Neutrophil (primary cell): ENCODE results near the gene ACADVL.

ENCODE experiments used
- H3K27ac ChIP-seq: fragments of 200-600 bp; sonication (generic); 2 replicates; pipeline ENCODE4 v1.5.1; 2016; ENCODE audit warnings: mild to moderate bottlenecking, moderate library complexity
- H3K27me3 ChIP-seq: fragments of 200-600 bp; sonication (generic); 2 replicates; pipeline ENCODE4 v1.6.0; 2016; ENCODE audit warnings: mild to moderate bottlenecking
- H3K36me3 ChIP-seq: fragments of 200-600 bp; sonication (generic); 2 replicates; pipeline ENCODE4 v1.5.1; 2017
- H3K4me1 ChIP-seq, 2 experiments: fragments of 200-600 bp in 1 of 2; sonication (generic) in 1 of 2; 1 replicate in 1 of 2; 2 replicates in 1 of 2; pipeline versions ENCODE4 v1.5.1 to v1.6.1; 2013 to 2016; ENCODE audit warnings: low read depth in 1 of 2, low read length in 1 of 2, mild to moderate bottlenecking in 1 of 2, moderate library complexity in 1 of 2; ENCODE audit not compliant: control insufficient read depth in 1 of 2, insufficient read depth in 1 of 2
- H3K4me3 ChIP-seq, 2 experiments: fragments of 200-600 bp in 1 of 2; sonication (generic) in 1 of 2; 1 replicate in 1 of 2; 2 replicates in 1 of 2; pipeline ENCODE4 v1.5.1; 2013 to 2016; ENCODE audit warnings: low read depth in 1 of 2, low read length in 1 of 2, mild to moderate bottlenecking in 1 of 2, moderate library complexity in 1 of 2
- H3K9me3 ChIP-seq: fragments of 200-600 bp; sonication (generic); 2 replicates; pipeline ENCODE4 v1.5.1; 2016
- TF ChIP-seq, protein P1 (sequence below): fragments of 200-600 bp; sonication (generic); IDR thresholded peaks from 2 replicates; pipeline ENCODE4 v1.5.1; 2016; ENCODE audit warnings: antibody characterized with exemption

Gene ACADVL

DNA sequence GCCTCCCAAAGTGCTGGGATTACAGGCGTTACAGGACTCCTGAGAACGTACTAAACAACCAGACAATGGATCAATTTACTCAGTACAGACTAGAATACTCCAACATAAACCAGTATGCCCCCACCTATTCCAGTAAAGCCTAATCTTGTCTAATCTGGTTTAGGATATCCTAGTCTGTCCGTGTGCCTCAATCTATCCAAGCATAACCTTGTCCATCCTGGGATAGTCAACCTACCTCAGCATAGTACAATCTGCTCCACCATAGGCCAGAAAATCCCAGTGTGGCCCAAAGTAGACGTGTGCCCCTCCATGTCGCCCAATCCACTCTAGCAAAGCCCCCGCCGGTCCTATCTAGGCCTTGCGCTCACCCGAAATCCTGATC lies 14.0 kb downstream of the ACADVL start:
- peaks cover 40% of the 10 kb centered on the region for H3K36me3 ChIP-seq
- TF ChIP-seq, protein P1, sequence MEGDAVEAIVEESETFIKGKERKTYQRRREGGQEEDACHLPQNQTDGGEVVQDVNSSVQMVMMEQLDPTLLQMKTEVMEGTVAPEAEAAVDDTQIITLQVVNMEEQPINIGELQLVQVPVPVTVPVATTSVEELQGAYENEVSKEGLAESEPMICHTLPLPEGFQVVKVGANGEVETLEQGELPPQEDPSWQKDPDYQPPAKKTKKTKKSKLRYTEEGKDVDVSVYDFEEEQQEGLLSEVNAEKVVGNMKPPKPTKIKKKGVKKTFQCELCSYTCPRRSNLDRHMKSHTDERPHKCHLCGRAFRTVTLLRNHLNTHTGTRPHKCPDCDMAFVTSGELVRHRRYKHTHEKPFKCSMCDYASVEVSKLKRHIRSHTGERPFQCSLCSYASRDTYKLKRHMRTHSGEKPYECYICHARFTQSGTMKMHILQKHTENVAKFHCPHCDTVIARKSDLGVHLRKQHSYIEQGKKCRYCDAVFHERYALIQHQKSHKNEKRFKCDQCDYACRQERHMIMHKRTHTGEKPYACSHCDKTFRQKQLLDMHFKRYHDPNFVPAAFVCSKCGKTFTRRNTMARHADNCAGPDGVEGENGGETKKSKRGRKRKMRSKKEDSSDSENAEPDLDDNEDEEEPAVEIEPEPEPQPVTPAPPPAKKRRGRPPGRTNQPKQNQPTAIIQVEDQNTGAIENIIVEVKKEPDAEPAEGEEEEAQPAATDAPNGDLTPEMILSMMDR: no peak
- H3K9me3 ChIP-seq: no peaks in the 10 kb centered on the region
- peaks cover 41 to 42% of the 10 kb centered on the region in 2 experiments for H3K4me1 ChIP-seq
- H3K4me3 ChIP-seq: peak overlapping the region; percentile 93 to 100
- peak overlapping the region; percentile 79 for H3K27ac ChIP-seq
- no peaks in the 10 kb centered on the region for H3K27me3 ChIP-seq

DNA sequence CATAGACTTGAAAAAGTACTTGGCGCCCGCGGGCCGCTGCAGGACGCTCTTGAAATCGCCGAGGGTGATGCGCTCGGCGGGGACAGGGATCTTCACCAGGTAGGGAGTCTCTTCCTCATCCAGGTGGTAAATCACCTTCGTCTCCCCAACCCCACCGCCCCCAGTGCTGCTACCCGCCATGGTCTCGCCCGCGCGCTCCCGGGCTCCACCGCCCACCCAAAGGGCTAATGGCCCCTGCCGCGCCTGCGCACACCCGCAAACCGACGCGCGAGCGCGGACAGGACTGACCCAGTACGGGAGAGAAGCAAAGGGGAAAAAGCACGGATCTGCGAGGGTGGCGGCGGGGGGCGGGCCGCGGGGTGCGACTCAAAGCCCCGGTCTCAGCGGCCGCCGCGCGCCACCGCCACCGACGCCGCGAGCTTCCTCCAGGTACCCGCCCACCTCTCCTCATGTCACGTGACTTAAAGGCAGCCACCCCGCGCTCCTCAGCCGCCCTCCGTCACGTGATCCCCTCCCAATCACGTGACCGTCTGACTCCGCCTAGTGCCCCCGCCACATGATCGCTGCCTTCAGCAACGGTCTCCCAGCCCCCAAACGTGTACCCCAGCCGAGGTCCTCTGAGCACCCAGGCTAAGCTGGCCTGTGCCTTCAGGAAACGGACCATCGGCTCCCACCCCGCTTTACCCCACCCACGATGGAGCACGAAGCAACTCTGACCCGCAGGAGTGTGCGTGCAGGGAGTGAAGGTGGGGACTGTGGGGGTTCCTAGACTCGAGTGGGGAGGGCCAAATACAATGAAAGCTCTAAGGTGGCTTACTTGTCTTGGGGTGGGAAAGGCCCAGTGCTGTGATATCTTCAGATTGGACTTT lies 14.6 kb downstream of the ACADVL start, which contains the start of gene DVL2:
TSS of gene DVL2 (minus strand) at position 435 of the 869 bp plus-strand sequence. CDS start at position 180, 255 bp downstream.
- peaks cover 41 to 42% of the 10 kb centered on the region in 2 experiments for H3K4me1 ChIP-seq
- TF ChIP-seq, protein P1: peak; percentile 35
- peak within 1 kb of the TSS; percentile 79 for H3K27ac ChIP-seq
- no peaks in the 10 kb centered on the region for H3K9me3 ChIP-seq
- no peaks in the 10 kb centered on the region for H3K27me3 ChIP-seq
- H3K4me3 ChIP-seq: peak within 1 kb of the TSS; percentile 93 to 100
- H3K36me3 ChIP-seq: peaks cover 39% of the 10 kb centered on the region

DNA sequence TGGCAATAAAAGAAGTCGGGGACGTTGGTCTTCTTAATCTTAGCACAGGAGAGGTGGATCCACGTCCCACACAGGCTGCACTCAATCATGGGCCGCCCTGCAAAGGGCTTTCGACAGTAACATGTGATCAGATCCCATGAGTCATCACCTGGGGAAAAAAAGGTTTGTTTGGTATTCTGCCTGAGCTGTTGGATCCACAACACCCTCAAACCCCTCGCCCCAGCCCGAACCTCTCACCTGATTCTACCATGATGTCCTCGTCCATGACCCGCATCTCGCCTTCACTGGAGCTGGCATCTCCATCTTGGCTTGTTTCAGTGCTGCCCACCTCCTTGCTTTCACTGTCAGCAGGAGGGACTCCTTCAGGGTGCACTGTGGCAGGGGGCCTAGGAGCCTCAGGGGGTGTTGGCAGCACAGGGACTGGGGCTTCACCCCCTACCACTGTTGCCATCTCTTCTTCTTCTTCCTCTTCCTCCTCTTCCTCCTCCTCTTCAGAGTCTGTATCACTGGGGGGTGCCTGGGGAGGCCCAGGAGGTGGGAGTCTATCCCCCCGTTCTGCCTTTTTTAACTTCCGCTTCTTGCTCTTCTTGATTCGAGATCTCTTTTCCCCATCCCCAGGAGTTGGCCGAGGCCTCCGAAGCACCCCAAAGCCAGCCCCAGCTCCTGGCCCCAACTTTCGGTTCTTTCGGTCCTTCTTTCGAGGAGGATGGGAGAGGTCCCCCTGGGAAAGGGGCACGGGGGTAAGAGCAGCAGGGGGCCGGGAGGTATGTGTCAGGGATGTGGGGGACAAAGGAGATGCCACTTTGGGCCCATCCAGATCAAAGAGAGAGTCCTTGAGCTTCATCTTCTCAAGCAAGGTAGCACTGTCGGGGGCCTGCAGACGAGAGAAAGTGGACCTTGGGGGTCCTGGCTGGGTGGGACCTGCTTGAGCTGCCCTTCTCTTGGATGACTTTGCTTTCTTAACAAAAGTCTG lies 16.2 kb downstream of the ACADVL start:
- Histone ChIP-seq H3K9me3 (no peaks in the 10 kb centered on the region), H3K27ac (peak overlapping the region; percentile 99), H3K27me3 (no peaks in the 10 kb centered on the region), H3K36me3 (peaks cover 43% of the 10 kb centered on the region), H3K4me3 (no peak overlapping the region), H3K4me1 (peaks cover 56% of the 10 kb centered on the region in 2 experiments)
- TF ChIP-seq, protein P1: no peak

DNA sequence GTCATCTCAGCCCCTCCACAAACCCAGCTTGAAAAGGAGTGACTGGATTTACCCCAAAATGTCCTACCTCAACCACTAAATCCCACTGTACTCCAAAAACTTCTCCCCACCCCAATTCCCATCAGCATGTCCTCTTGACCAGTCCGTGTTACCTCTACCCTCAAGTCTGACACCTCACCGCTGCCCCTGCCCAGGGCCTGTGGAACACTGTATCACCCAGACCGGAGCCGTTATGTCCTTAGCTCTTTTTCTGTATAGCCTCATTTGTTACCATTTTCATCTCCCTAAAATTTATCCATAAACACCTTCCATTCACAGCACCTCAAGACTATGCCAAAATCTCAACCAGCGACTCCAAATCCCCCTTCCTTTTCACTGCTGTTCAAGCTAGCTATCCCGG lies 17.1 kb downstream of the ACADVL start:
- TF ChIP-seq, protein P1: no peak
- H3K4me1 ChIP-seq: peaks cover 62 to 64% of the 10 kb centered on the region in 2 experiments
- H3K36me3 ChIP-seq: peaks cover 48% of the 10 kb centered on the region
- peak overlapping the region; percentile 99 for H3K27ac ChIP-seq
- H3K27me3 ChIP-seq: no peaks in the 10 kb centered on the region
- peak overlapping the region; percentile 84 to 98 for H3K4me3 ChIP-seq
- no peaks in the 10 kb centered on the region for H3K9me3 ChIP-seq

DNA sequence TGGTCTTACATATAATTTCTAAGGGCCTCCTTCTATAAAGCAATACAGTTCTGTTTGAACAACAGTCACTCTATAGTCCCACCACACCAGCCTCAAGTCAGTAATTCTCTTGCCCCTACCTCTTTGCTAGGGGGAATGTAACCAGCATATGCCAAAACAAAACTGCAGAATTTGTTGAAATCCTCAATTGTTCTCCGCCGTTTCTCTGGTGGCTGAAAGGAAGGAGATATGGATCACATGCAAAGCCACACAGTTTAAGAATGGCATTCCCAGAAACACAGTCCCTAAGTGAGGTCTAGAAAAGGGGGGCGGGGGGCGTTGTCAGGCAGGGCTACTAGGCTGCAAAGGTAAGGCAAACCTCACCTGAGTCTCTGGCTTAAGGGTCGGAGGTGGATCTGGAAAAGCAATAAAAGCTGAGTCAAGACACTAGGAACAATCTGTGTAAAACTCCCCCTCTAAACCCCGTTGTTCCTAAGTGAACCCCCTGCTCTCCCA lies 17.6 kb downstream of the ACADVL start:
- TF ChIP-seq, protein P1: no peak
- peaks cover 62 to 65% of the 10 kb centered on the region in 2 experiments for H3K4me1 ChIP-seq
- H3K27me3 ChIP-seq: no peaks in the 10 kb centered on the region
- peak overlapping the region; percentile 84 to 98 for H3K4me3 ChIP-seq
- H3K9me3 ChIP-seq: no peaks in the 10 kb centered on the region
- H3K36me3 ChIP-seq: peaks cover 48% of the 10 kb centered on the region
- H3K27ac ChIP-seq: peak overlapping the region; percentile 99
